HG03025 (cell line): ENCODE results near the gene MLLT3.

Source experiments
- ATAC-seq: cut with Tn5 transposase; IDR thresholded peaks from one replicate; pipeline ENCODE4 v1.9.1; 2021; ENCODE audit warnings: mild to moderate bottlenecking, moderate library complexity; ENCODE audit not compliant: unreplicated experiment, low FRiP score

MLLT3 gene

DNA sequence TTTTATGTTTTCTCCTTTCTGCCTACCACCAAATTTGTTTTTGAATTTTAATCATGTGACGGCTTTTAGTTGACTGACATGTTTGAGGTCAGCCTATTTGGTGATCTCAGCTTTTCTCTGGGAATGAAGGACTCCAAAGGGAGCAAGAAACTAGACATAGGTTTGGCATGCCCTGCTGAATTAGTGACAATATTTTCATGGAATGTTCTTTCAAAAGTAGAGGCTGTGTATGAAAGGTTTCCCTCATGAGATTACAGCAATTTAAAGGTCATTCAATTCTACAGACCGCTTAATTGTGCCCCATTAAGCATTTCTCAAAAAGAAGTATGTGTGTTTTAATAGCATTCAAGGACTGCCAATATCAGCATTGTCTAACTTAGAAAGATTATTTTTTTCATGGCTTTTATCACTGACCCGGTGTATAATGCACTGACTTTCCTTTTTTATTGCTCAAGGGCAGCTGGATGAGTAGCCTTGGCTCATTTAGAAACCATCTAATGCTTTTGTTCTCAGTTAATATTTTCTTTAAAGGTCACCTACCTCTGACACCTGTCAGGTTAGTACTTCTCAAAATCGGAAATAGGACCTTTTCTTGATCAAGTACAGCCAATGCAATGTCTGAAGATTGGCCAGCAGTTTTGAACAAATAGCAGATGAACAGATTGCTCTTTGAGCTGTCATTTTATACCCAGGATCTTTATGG lies 8.1 kb upstream of the MLLT3 start:
- no peak for ATAC-seq

DNA sequence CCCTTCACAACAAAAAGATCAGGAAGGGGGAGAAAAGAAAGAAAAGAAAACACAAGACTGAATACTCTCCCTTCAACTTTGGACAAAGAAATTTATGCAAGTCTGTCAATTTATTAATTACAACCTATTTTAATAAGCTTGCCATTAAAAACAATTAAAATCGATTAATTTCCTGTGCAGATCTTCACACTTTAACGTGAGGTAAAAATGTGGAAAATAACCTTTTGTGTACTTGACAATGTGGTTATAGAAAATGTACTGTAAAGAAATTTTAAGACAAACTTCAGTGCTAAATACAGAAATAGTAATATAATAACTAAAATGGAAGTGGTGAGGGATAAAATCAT lies 2.7 kb upstream of the MLLT3 start:
- ATAC-seq, result no peak

DNA sequence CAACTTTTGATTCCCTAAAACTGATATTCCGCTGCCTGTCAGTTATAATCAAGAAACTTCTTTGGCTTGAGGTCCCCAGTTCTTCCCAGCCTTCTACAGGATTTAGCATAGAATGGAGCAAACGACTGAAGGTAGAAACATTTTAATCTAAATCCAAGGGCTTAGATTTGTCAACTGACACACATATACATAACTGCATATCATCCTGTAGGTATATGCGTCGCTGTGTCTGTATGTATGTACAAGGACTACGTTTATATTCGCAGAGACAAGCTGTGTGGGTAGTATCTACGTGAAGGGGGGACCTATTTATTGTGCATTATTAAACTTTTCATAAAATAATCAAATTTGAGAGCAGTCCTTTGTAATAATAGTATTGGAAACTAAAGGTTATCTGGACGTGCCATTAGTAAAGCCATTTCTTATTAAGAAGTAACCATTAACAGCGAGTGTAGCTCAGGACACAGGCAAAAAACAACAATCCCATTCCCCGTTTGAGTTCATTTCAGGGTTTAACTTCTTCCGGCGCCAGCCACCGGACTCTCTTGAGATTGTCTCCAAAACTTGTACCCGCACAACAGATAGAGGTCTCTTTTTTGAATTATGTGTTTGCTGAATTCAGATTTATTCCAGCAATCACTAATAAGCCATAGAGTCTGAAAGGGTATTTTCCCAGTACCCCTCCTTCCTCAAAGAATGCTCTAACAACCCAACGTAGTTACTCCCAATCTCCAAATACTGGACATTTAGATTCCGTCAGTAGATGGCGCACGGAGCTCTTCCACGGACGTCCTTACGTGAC lies 2.1 kb upstream of the MLLT3 start:
- ATAC-seq, result no peak

DNA sequence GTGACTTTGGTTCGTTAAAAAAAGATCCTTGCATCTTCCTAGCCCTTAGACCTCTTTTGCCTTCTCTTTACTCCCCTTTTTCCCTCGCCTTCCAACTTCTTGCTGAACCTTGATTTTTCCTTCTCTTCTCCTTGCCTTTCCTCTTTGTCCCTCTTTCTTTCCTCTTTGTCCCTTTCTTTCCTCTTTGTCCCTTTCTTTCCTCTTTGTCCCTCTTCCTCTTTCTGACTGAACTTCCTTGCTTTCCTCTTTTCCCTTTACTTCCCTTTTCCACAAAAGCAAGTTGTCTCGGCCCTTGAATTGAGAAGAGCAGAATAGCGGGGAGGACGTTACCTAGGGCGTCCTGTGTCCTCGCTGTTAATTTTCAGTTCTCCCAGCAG lies 1.4 kb upstream of the MLLT3 start:
- no peak for ATAC-seq

DNA sequence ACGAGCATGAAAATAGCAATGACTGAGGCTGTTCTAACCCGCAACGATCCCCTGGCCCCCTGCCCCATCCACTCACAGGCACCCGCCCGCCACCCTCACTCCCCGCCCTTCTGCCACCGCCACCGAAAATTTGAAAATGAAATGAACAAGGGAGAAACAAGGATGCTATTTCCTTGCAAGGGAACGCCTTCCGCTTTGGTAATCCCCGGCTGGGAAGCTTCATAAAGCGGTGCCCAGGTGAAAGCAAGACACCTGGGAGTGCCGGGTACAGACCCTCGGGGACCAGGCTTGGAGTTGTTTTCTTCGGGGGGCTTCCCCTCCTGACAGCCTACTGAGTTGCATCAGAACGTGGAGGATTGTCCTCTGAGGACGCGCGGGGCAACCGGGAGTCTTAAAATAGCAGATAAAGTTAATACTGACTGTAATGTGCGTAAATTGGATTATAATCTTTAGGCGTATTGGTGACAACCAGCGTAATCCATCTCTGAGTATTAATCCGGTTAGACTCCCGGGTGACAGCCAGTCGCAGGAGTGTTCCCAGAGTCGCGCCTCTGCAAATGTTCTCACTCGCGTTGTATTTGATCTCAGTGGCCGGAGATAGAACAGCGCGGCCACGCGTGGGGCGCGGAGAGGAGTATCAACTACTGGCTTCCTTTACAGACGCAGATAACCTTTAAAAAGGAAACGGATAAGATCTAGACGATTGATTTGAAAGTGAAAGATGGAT lies 885 bp upstream of the MLLT3 start:
- peak; percentile 3 for ATAC-seq

DNA sequence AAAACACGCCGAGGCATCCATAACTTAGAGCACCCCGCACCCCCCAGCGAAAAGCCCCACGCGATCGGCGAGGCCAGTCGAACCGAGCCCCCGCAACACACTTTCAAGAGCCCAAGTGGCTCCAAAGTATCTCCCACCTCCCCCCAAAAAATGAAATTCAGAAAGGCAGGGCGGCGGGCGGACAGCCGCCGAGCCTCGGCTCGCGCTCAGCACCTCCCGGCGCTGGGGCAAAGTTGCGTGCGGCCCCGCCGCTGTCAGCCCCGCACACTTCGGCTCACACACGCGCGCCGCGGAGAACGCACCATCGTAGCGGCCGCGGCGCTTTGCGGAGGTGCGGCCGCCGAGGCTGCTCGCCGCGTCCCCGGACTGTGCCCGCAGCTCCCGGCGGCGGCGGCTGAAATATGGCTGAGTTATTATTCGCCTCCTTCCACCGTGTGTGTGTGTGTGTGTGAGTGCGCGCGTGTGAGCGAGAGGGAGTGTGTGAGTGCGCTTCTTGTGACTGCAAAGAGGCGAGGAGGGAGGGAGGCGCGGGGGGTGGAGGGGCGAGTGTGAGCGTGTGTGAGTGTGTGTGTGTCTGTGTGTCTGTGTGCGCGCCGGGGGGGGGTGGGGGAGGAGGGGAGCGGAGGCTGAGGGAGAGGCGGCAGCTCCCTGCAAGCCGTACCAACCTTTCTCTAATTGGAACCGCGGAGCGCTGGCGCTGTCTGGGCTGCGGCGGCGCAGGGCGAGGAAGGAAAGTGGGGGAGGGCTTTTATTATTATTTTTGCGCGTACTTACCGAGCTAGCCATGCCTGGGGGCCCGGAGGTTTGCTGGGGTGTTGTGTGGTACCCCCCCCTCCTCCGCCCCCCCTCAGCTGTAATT lies 599 bp downstream of the MLLT3 start:
- ATAC-seq, result peak; percentile 13

DNA sequence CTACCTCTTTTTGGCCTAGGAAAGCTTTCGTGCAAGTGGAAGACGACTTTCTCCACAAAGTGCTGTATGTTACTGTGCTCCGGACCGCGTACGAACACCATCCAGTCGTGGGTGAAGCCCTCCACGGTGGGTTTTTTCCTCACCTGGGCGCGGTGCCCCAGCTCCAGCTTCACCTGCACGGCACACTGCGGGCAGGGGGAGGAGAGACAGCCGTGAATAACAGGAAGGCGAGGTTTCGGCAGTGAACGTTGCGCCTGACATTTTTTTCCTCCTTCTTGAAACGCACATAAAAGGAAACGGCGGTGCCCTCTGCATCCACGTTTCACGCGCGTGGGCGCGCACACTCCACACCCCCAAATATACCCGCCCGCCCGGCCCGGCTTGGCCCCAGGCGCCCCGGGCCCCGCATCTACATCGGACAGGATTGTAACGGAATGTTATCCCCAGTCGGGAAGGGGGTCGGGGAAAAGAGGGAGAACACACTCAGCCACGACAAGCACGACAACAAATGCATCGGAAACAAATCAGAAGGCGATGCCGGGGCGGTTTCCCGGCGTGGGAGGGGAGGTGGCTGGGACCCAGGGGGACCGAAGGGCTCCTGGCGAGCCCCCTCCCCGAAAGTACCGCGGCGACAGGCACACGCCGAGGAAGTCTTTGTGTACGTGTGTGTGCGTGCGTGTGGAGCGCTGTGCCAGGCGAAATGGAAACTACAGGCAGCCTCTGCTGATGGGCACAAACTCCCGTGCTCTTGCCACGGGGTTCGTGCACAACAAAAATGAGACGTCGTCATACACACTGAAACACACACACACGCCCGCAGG lies 1.4 kb downstream of the MLLT3 start:
- no peak for ATAC-seq

DNA sequence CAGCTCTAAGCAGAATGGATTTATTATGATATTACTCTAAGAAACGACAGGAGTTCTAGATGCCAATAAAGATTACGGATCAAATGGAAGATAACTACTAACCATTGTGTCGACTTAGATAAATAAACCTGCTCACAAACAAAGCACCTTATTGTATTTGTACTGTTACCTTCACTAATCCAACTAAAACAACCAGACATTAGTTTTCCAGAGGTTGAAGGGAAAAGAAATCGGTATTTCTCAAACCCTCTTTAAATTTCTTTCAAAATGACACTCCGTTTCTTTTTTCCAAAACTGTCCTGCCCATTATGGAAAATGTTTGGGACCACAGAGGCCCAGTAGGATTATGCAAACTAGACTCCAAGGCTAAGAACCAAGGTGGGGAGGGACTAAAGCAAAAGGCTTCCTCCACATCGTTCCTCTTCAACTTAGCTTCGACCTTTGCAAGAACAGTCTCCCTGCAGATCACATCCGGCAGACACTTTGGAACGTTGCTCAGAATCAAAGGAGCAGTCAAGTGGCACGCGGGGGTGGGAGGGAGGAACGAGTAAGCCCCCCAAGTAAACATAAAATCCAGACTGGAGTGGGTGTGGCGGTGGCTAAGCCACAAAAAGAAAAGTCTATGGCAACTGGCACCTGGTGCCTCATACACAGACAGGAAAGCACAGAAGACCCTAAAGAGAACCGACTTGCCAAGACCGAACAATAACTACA lies 2.7 kb downstream of the MLLT3 start:
- no peak for ATAC-seq

DNA sequence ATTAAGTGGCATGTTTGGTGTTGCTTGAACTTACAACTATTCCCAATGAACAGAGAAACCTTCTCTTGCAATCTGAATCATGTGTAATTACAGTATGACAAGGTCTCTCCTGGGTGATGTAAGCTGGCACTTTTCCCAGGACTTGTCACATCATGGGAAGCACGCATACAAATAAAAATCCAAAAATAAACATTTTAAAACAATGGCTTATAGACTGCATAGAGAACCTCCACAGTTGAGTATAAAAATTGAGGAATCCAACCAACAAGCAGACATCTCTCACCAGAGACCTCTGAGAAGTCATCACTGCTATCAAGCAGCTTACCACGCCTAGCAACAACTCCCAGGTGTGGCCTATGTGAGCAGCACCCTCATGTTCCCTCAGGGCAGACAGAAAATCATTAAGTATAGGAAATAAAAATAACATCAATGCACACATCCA lies 3.9 kb downstream of the MLLT3 start:
- ATAC-seq, result no peak

DNA sequence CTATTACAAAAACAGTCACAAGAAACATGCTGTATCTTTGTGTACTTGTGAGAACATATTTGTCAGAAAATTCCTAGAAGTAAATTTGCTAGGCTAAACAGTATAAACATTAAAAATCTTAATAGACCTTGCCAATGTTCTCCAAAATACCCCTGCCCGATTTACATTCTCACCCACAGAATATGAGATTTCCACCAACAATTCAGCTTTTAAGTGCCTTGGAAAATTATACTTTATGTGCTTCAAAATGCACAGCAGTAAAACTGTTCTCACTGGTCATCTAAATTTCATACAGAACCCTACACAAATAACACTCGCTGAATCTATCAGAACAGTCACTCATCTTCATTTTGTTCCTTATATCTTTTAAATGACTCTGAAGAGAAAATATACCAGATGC lies 5.5 kb downstream of the MLLT3 start:
- ATAC-seq, result no peak

DNA sequence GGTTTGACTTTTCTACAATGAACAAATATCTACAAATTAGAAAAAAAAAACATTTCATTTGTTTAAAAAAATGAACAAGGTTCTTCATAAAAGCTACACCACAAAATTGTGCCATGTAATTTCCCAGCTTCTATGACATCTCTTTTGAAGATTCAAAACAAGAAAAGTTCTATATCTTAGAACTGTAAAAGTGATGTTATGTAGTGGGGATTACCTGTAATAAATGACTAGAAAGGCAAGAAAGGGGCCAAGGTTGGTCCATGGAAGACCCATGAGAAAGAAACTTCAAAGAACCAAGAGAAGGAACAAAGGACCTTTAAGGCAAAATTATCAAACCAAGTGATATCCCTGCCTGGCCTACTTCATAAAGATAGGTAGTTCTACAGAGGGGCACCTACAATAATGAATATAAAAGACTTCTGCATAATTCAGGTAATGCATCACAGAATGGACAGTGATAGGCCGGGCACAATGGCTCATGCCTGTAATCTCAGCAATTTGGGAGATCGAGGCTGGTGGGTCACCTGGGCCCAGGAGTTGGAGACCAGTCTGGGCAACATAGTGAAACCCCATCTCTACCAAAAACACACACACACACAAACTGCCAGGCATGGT lies 7.6 kb downstream of the MLLT3 start:
- ATAC-seq, result no peak

DNA sequence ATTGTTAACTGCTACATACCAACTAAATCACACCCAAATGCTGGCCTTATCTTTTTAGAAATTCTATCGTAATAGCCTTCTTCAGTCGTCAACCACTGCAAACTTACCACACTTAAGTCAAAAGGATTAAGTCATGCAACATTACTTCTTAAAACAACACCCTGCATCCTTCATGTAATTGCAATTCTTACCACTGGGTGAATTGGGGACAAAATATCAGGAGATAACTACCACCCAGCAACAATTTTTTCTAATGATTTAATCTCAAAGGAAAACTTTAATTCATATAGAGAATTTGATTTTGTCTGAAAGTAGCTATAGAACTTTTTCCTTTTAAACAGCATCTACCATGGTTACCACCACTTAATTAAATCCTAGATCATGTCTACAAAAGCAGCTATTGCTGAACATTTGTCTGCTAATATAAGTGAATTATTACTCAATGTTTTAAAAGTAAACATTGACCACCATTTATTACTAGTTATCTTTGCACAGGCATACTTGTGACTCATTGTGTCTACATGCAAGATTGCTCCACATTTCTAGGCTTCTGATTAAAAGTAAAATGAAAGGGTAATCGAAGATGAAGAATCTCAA lies 10.5 kb downstream of the MLLT3 start:
- ATAC-seq, result no peak

DNA sequence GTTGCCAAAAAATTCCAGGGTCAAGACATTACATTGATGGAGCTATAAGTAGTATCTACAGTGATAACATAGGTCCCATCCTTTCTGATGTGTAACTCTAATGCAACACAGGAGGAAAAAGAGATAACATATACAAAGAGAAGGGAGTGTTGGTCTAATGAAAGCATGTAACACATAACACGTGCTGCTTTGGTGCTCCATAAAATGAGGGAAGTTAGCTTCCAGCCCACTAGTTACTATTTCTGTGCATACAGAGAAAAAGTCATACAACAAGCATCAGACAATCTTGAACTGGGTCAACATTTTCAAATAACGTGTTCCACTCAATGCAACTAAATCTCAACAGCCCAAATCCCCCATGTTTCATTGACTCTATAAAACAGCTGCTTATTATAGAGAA lies 11.7 kb downstream of the MLLT3 start:
- ATAC-seq, result no peak

DNA sequence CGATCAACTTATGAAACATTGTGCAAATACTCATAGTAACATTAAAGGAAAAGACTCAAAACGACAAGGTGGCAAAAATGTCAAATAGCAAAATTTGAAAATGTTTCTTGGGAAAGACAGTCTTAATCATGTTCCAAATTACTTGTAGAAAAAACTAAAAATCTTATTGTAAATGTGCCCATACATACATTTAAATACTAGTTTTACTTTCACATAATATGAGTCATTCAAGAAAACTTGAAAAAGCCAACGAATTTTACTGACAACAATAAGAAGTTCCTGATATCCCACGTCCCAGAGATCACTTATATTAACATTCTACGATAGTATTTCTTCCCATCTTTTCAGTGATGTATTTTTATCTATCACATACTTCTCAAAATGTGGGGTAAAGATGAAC lies 13.7 kb downstream of the MLLT3 start:
- no peak for ATAC-seq

DNA sequence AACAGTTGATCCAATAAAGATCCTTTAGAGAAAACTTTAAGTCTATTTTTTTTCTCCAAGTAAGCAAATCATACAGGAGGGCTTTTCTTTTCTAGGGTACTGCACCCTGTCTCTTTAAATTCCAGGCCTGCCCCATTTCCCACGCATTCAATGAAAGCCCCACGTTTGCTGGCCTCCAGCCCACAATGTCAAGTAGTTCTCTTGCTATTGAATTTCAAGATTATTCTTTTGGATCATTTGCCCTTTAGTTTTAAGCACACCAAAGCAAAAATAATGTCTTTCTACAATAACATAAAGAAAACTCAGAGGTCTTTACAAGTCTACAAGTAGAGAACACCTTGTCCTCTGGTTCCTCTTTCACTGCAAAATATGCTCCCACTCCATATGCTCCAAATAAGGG lies 15.6 kb downstream of the MLLT3 start:
- ATAC-seq, result no peak

DNA sequence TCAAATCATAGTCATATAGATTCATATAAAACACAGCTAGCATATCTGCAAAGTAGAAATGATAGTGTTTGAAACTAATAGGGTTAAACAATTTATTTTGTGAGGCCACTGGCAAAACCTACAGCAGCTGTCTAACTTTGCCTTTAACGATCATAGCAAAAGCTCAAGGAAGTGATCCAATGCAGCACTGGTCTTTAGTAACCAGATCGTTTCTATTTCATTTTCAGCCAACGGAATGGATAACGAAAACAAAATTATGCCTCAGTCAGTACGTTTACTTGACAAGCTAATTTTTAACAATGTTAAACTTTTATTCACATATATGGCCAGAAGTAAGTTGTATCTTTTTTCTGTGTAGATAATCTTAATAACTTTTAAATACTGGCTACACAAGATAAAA lies 17.7 kb downstream of the MLLT3 start:
- peak; percentile 83 for ATAC-seq

DNA sequence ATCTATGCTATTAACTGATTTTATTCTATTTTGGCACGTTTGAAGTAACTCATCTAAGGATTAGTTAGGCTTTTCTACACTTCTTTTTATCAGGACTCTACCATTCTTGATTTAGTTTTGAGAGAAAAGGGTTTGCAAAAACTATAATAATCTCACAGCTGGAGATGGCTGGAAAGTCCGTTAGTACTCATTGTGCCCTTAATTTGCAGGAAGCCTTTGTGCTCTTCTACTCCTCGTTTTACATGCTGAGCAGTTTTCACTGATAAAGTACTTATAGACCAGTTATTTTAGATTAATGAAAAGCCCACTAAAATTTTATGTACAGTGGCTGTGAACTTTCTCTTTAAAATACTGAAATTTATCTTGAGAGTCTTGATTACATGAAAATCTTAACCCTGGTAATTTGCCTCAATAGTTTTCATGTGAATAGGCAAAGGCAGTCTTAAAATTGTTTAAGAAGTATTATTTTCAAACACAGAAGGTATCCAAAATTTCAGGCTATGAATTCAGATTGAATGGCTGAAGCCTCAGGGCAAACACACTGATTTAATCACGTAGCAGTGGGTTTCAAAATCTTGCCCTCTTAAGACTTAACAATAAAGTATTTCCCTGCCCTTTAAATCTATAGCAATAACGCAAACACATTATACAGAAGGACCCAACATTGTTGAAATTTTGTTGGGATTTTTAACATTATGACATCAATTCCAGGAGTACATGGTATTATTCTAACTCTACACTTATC lies 18.6 kb downstream of the MLLT3 start:
- no peak for ATAC-seq

DNA sequence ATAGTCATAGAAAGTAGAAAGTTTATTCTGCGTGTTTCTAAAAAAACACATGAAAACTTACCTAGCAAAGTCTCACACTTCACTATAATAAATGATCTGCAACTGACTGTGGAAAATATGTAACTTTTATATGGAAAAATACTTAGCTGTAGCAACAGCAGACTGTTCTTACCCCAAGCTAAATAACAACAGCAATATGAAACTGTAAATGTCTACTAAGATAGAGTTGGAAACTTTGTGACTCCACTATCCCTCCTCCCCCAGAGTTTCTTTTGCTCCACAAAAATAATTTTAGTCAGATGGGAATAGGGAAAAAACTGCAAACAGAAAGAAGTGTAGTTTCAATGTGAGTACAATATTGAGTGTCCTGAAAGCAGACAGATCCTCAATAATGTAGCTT lies 21.0 kb downstream of the MLLT3 start:
- ATAC-seq, result no peak
